Keratinocyte (primary cell): ENCODE results near the gene ZHX3.

Experiments
- CTCF ChIP-seq, 3 experiments: IDR thresholded peaks in 1 of 3; conservative IDR thresholded peaks in 1 of 3; optimal IDR thresholded peaks in 1 of 3; 2 replicates in 2 of 3; 3 replicates in 1 of 3; pipeline versions ENCODE3 to v1.5.1; 2011; ENCODE audit warnings: low read length in 3 of 3, mild to moderate bottlenecking in 3 of 3, moderate library complexity in 2 of 3, control low read depth in 1 of 3, inconsistent platforms in 1 of 3; ENCODE audit not compliant: insufficient read depth in 2 of 3; ENCODE audit errors: extremely low read depth in 1 of 3
- EZH2 ChIP-seq: IDR thresholded peaks from one replicate; pipeline ENCODE4 v1.6.1; 2012; ENCODE audit warnings: inconsistent platforms, mild to moderate bottlenecking, low read length, moderate library complexity

- TF ChIP-seq EZH2 (no peak), CTCF (optimal IDR thresholded peaks at IDR 0.05 in 1 of 3, IDR thresholded peaks at IDR 0.05 in 1 of 3, conservative IDR thresholded peaks at IDR 0.05 in 1 of 3; ENCODE audit: extremely low read depth in 1 of 3, insufficient read depth in 2 of 3, low read length in 3 of 3) (no peak)
Measured at GRCh38 chr20:41248368-41249024, 69.0 kb downstream of the ZHX3 start.
